GM18519 (cell line): Measurements from ENCODE around the gene LSG1.

Source experiments
- ATAC-seq: cut with Tn5 transposase; IDR thresholded peaks from one replicate; pipeline ENCODE4 v1.9.1; 2021; ENCODE audit warnings: mild to moderate bottlenecking, moderate library complexity; ENCODE audit not compliant: unreplicated experiment, low FRiP score

LSG1 gene

GRCh38 chr3:194687638-194688199 is 15.7 kb upstream of the LSG1 start:
- ATAC-seq, result no peak

GRCh38 chr3:194686816-194687637 is 15.0 kb upstream of the LSG1 start:
- no peak for ATAC-seq

DNA sequence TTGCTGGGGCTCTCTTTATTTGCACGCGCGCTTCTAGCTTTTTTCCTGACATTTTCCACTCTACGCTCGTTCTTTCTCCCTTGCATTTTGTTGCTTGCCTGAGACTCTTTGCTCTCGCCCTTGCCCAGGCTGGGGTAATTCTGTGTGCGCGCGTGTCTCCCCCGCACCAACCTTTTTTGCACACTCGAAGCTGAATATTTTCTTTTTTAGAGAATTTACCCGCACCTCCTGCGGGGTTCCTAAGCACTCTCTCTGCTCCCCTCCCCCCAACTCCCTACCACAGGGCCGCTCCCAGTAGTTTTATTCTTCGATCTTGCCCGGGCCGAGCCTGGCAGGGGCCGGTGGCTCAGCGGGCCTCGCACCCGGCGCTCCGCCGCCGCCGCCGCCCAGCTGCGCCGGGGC is 14.4 kb upstream of the LSG1 start:
- no peak for ATAC-seq

DNA sequence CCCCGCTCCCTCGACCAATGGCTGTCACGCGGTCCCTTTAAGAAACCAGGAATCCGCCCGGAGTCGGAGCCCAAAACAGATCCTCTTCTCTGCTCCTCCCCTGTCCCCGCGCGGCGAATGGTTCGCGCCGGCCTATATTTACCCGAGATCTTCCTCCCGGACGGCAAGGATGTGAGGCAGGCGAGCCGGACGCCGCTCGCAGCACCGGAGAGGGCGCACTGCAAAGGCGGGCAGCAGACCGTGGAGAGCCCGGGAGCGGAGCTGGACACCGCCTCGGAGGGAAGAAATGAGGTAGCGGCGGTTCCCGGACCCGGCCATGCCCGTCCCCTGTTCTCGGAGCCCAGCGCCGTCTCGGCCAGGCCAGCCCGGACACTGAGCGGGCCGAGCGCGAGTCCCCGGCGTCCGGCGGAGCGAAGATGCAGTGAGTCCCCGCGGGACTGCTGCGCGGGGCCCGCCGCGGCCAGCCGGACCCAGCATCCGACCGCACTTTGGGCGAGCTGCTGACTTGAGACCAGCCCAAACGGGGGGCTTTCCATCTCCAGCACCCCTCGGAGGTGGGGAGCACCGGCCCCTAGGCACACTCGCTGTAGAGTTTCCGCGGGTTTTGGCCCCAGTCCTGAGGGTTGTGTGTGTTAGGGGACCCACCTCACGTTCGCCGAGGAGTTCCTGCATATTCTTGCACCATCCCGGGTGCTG is 13.9 kb upstream of the LSG1 start, which contains the start of gene FAM43A:
TSS of gene FAM43A (plus strand) at position 166 of the 696 bp plus-strand sequence. CDS start 944 bp downstream, outside the sequence.
- ATAC-seq, result no peak

DNA sequence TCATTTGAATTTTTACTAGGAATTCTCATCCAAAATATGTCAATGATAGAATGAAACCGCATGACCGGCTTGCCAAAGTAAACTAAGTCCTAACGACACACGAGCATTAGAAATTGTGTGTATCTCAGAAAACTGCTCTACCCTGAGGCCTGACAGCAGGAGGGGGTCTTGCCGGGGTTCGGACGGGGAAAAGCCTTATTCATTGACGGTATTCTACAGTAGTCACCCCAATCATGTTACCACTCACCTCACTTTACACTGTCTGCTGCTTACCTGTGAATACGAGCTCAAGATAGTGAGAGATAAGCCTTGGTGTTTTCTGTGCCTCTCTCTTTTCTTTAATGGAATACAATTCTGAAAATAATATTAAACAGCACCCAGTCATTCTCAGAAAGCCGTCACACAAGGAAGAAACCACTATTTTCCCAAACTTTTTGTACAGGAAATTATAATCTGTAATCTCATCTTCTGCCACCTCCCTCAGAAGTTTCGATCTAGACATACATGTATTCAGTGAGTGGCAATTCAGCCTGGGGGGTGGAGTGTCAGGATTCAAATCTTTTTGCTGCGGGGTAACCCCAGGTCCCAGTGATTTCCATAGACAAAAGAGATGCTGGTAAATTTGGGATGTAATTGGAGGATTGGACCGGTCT is 13.2 kb upstream of the LSG1 start:
- ATAC-seq, result no peak

DNA sequence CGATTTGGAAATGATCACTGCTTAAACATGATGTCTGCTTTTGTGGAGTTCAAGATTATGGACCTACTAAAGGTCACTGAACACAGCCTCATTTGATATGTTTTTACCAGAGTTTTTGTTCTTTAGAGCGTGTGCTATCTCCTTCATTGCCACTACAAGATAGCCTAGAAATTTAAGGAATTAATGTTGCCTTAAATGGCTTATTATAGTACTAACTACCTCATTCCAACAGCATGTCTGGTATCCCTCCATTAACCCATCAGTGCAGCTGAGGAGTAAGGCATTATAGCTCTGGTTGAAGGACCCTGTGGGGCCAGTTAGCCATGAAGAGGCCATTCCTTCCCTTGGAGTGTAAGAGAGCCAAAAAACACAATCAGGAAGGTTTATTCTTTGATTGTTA is 11.4 kb upstream of the LSG1 start:
- no peak for ATAC-seq

- ATAC-seq, result no peak
Observed at GRCh38 chr3:194682694-194683310, 10.8 kb upstream of the LSG1 start.

- ATAC-seq, result no peak
Observed at GRCh38 chr3:194682189-194682693, 10.2 kb upstream of the LSG1 start.

DNA sequence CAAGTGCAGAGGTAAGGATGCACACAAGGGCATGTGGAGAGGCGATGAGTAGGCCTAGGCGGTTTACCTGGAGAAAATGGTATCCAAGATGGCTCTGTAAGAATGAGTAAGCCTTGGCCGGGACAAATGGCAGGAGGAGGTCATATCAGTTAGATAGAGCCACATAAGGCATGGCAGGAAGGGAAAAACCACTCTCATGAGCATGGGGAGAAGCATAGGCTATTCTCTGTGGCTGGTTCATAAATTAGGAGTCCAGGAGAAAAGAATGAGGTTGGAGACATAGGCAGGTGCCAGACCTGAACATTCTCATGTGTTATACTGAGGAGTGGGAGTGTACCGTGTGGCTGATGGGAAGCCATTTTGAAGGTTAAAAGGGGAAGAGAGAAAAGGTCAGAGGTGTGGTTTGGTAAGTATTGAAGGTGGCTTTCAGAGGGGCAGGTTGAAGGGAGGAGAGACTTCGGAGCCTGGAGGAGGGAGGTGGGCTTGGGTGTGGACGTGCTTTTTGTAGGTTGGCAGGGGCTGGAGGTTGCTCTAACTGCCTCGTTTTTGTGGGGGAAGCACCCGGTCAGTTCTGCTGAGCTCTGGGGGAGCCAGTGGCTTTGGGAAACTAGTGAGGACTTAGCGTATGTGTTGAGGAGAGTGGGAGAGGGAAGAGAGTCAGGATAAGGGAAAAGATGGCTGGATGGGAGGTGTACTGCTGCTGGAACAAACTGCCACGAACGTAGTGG is 9.1 kb upstream of the LSG1 start:
- no peak for ATAC-seq

DNA sequence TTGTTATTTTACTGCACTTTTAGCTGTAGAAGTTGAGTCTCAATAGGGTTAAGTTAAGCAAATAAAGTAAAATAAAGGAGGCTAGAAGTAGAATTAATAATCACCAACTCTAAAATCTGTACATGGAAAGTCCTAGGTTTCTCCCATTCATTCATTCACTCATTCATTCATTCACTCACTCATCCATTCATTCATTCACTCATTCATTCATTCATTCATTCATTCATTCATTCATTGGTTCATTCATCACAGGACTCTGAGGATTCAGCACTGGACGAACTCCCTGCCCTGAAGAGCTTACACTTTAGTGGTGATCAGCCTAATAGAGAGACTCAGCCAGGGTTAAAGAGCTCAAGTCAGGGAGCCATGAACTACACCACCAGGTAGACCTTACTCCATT is 4.5 kb upstream of the LSG1 start:
- no peak for ATAC-seq

DNA sequence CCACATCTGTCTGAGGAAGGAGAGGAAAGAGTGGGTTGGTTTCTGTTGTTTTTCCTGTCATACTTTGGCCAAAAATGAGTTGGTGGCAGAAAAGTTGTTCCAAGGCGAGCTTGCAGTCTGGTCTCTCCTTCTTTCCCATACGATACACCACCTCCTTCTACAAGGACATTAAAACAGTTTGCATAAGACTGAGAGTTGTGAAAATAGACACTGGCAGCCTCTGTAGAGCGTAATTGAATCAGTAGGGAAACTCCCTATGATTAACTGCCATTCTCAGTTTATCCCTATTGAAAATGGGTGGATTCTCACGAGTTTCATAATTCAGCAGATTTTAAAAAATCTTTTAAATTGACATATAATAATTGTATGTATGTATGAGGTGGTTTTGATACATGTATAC is 3.7 kb upstream of the LSG1 start:
- no peak for ATAC-seq

DNA sequence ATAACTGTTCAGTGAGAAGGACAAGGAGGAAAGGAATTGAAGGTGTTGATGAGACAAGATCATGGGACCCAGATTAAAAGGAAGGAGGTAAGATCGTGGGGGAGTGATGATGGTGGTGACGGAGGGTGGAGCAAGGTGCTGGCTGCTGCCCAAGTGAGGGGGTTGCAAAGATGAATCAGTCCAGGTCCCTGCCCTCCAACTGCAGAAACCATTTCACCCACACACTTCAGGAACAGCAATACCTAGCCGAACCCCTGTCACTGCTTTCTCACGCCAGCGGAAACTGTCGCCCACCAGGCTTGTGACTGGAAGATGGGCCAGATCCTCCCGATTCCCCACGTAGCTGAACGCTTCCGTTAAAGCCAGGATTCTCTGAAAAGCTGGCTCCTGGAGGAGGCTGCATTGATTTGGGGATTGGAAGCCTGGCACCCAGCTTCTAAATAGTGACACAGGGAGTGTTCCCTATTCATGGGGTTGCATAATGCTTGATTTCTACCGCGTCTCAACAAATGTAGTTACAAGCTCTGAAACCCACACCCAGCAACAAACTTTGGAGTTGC is 3.2 kb upstream of the LSG1 start:
- ATAC-seq, result no peak

DNA sequence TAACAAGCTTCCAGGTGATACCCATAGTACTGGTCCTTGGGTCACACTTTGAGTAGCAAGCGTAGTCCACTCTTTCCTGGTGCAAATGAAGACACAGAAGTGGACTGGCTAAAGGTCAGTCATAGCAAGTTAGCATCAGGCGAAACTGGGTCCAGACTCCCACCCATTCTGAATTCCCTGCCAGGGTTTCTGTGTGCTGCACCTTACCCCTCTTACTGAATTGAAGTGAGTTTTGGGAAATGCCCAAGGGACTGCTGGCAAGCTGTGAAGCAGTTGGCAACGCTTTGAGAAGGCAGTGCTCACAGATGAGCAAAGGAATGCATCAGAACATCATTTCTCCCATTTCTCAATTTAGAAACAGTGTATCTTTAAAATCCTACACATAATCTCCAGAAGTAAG is 1.8 kb upstream of the LSG1 start:
- no peak for ATAC-seq

- ATAC-seq, result no peak
Observed at GRCh38 chr3:194672876-194673275, 885 bp upstream of the LSG1 start.

DNA sequence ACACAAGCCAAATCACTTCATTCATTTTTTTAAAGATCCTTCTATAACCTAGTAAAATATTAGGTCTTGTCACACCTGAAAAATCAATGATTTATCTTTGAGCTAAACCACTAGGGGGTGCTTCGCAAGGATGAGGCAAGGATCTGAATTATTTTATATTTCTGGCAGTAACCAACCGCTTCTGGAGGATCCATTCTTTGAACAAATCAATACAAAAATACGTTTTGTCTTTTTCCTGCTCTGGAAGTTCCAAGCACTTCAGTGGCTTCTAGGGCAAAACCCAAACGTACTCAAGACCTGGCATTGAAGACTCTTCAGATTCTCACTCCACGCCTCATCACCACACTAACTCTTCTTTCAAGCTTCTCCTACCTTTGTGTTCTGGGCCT is 486 bp downstream of the LSG1 start:
- ATAC-seq, result no peak

GRCh38 chr3:194667363-194667762 is 4.6 kb downstream of the LSG1 start:
- no peak for ATAC-seq

DNA sequence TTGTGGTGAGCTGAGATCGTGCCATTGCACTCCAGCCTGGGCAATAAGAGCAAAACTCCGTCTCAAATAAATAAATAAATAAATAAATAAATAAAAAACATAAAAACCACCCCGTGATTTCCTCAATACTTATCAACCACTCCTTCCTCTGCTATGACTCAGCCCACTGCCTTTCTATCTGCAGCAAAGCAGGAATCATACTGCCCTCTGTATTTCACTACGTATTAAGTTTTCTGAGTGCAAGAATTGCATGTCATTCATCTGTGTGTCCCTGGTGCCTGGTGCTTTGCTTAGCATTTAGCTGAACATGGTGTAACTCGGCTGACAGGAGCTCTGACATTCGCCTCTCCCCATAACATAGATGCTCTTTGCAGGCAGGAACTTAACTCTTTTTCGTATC is 7.1 kb downstream of the LSG1 start:
- ATAC-seq, result no peak

DNA sequence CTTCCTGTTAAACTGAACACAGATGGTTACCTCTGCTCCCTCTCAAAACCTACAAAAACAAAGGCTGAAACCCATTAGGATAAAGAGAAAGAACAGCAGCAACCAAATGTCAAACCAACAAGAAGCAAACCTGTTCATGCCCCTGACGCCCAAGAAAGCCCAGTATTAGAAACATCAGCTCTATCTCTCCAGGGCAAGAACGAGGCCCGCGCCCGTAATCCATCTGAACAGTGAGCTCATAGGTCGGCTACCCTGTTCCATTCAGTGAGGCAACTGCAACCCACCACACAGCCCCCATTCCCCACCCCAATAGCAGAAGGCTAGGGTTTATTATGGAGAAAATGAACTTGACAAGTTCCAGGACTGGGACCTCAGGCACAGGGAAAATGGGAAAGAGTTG is 10.0 kb downstream of the LSG1 start:
- no peak for ATAC-seq

DNA sequence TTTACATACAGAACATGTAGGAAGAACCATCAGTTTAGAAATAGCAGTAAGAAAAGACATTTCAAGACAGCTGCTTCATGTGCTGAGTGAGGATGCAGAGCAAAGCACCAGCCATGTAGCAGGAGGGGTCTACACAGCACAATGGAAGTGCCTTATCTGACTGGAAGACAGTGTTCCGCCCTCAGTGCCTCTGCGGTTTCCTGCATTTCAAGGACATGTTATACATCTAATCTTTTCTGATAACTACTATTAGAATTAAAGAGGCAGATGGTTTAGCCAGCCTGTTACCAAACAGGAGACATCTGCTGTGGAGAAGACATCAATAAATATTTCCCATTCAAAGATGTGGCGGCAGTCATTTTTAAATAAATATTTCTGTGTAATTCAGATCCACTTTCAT is 10.6 kb downstream of the LSG1 start:
- ATAC-seq, result no peak

GRCh38 chr3:194659778-194660177 is 12.2 kb downstream of the LSG1 start:
- no peak for ATAC-seq
